GM08714 (cell line): ENCODE results near the gene LFNG.

Source experiments
- H3K4me3 ChIP-seq: fragments of 200-500 bp; sonication (Bioruptor generic); 2 replicates; pipeline ENCODE4 v1.5.1; 2014; ENCODE audit warnings: mild to moderate bottlenecking, low read length, inconsistent platforms
- ZNF274 ChIP-seq: IDR thresholded peaks from 2 replicates; pipeline ENCODE4 v1.6.1; 2012; ENCODE audit warnings: mild to moderate bottlenecking, low read depth, low read length

LFNG gene

DNA sequence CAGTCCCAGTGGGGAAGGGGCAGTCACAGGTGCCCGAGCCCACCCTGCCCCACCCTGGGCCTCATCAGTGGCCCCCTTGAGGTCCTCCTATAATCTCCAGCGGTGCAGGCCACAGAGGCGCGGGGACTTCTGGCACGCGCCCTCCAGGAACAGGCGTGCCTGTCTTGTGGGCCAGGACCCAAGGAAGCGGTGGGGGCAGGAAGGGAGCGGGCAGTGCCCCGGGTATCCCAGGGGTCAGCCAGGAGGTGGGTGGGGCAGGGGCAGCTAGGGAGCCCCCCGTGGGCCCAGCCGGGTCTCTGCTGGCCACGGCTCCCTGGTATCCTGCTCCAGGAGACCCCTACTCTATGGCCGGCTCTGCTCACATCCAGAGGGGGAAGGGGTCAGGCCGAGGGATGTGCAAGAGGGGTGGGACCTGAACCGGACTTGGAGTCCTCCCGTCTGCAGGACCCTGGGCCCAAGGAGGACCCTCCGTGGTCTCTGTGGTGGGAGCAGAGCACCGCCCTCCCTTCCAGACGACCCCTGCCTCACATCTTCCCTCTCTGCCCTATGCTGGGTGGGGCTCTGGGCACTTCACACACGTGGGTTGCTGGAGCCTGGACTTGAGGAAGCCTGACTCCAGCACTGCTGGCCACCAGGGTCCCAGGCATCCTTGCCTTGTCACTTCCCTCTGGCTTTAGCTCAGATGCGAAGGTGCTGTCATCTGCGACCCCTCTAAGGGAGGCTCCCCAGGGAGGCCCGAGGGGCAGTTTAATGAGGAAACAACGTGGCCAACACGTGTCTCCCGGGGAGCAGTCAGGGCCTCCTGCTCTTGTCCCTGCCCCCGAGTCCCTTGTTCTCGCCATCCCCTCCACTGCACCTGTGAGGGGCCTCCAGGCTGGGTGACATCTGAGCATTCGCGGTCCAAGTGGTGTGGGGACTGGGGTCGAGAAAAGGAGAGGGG, 25.1 kb upstream of the LFNG start:
- no peak overlapping the region for H3K4me3 ChIP-seq

DNA sequence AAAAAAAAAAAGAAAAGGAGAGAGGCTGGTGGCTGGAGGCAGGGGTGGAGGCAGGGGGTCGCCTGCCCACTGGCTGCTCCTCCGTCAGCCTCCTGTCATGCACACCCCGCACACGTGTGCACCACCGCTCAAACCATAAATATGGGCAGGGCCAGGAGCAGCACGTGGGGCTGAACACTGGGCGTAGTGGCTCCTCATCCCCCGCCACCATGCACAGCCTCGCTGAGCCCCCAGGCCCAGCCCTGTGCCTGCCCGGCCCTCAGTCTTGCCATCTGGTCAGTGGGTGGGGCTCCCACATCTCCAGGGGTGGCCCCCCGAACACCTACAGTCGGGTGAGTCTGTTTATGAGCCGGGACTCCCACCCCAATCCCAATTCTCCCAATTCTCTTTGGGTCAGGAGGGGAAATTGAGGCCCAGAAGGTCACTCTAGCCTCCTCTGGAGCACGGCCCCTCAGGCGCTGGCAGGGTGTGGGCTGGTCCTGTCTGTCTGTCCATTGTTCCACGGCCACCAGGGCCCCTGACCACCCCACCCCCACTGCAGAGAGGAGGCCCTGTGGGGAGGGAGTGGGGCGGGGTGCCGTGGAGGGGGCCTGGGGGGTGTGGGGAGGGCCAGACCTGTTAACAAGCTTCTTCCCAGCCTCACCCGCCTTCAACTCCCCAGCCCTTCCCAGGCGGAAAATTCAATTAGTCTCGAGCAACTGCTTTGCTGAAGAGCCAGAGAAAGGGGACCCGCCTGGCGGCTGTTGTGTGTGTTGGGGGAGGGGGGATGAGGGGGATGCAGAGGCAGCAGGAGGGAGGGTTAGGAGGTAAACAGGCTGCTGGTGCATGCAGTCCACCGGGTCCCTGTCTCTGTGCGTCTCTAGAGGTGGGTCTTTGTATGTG, 23.9 kb upstream of the LFNG start:
- TF ChIP-seq ZNF274: no peak
- no peak overlapping the region for H3K4me3 ChIP-seq

More for the DNA sequence above, 25.1 kb upstream of the LFNG start:
- TF ChIP-seq ZNF274: no peak

DNA sequence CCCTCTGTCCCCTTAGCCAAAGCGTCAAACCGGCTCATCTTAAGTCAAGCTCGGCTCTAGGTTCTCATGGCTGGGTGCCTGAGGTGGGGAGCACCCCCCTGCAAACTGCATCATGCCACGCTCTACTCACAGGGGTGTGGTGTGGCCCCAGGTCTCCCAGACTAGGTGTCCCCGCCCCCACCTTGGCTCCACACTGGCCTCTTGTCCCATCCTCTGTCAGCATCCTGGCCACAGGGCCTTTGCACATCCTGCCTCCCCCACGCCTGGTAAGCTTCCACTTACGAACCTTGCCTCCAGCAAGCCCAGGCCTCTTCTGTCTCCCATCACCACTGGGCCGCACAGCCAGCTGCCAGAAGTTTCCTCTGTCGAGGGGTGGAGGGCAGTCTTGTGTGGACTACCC, 23.2 kb upstream of the LFNG start:
- no peak overlapping the region for H3K4me3 ChIP-seq
- TF ChIP-seq ZNF274: no peak

DNA sequence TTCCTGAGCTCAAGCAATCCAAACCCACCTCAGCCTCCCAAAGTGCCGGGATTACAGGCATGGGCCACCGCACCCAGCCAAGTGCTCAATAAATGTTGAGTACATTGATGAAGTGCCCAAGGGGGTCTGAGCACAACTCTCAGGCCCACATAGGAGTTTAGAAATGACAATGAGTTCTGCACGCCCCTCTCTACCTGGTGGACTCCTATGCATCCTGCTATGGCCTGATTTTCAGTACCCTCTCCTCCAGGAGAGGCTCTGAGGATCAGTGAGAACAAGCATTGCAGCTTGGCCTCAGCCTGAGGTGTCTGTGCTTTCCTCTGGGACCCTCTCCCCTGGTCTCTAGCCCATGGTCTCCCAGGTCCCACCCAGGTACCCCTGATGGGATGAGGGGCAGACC, 22.5 kb upstream of the LFNG start:
- no peak for TF ChIP-seq ZNF274
- H3K4me3 ChIP-seq: no peak overlapping the region

DNA sequence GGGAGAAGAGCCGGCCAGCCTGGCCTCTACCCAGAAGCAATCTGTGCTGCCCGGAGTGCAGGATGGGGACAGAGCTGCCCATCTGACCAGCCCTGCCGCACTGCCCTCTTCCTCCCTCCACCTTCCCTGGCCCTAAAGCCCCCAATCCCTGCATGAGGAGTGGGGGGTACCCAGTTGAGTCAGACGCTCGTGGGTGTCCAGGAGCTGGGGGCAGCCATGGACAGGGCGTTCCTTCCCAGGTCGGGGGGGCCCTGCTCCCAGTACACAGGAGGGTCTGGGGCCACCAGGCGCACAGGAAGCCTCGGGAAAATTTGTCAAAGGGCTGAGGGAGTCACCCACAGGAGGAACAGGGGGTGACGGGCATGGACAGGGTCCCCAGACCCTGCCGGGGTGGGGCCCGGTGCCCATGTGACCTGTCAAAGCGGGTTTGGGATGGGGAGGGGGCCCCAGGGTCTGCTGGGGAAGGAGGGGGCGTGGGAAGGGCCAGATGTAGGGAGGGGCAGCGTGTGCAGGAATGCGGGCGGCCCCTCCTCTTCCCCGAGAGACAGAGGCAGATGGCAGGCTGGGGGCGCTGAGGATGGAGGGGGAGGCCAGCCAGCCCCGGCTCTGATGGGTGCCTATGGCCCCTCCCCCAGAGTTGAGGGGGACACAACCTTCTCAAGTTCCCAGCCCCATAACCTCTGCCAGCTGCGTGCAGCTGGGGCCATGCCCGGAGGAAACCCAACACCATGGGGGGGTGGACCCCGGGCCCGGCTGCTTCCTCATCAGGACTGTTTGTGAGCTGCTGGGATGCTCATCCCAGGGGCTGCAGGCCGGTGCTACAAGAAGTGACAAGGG, 21.9 kb upstream of the LFNG start:
- no peak for TF ChIP-seq ZNF274
- no peak overlapping the region for H3K4me3 ChIP-seq

DNA sequence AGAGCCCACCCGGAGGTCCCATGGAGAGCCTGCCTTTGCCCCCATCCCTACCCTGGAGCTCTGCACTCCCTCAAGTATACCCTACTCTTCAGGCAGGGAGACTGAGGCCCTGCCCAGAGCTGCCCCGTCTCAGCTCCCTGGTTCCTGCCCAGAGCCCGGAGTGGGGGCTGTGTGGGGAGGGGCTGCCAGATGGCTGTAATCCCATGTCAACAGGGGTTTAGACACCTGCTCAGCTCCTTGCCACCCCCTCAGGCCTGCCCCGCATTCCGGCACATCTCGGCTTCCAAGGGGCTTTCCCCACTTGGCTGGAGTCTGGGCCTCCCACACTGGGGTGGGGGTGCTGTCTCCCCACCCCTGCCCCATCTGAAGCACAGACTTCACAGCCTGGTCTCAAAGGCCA, 20.9 kb upstream of the LFNG start:
- no peak overlapping the region for H3K4me3 ChIP-seq
- no peak for TF ChIP-seq ZNF274

DNA sequence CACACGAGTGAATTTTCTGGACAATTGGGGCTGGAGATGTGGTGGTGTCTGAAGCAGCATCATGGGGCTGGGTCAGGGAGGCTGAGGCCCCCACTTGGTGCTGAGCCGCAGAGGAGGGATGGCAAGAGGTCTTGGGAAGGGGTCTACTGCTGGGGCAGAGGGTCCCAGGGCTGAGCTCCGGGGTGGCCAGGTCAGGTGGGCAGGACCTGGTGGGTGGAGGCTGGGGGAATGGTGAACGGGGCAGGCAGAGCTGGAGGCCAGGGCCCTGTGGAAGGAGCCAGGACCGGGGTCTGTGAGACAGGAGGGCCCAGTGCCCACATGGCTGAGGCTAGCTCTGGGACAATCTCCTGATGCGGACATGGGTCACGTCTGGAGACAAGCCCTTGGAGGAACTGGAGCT, 20.4 kb upstream of the LFNG start:
- H3K4me3 ChIP-seq: no peak overlapping the region
- no peak for TF ChIP-seq ZNF274

- no peak overlapping the region for H3K4me3 ChIP-seq
- TF ChIP-seq ZNF274: no peak
Measured at GRCh38 chr7:2499719-2500430, 19.7 kb upstream of the LFNG start.

- H3K4me3 ChIP-seq: no peak overlapping the region
- no peak for TF ChIP-seq ZNF274
Measured at GRCh38 chr7:2500701-2501100, 18.9 kb upstream of the LFNG start.

DNA sequence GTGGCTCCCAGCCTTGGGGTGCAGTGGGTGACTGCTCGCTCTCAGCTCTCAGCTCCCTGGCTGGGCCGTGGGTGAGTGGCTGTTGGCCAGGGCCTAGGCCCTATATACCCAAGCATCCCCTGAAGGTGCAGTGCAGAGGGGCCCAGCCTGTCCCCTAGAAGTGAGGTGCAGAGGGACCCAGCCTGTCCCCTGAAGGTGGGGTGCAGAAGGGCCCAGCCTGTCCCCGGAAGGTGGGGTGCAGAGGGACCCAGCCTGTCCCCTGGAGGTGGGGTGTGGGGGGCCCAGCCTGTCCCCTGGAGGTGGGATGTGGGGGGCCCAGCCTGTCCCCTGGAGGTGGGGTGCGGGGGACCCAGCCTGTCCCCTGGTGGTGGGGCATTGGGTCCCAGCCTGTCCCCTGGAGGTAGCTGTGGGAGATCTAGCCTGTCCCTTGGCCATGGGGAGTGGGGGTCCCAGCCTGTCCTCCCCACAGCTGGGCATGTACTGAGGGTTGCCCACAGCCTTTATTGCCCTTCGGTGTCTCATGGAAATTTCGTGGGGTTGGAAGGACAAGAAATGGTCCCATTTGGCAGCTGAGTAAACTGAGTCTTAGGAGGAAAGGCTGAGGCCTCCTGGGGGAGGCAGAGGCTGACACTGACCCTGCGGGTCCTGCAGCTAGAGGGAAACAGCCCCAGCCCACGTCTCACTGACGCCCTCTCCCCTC, 17.5 kb upstream of the LFNG start:
- TF ChIP-seq ZNF274: no peak
- no peak overlapping the region for H3K4me3 ChIP-seq

- no peak for TF ChIP-seq ZNF274
- no peak overlapping the region for H3K4me3 ChIP-seq
Measured at GRCh38 chr7:2502647-2502966, 17.0 kb upstream of the LFNG start.

DNA sequence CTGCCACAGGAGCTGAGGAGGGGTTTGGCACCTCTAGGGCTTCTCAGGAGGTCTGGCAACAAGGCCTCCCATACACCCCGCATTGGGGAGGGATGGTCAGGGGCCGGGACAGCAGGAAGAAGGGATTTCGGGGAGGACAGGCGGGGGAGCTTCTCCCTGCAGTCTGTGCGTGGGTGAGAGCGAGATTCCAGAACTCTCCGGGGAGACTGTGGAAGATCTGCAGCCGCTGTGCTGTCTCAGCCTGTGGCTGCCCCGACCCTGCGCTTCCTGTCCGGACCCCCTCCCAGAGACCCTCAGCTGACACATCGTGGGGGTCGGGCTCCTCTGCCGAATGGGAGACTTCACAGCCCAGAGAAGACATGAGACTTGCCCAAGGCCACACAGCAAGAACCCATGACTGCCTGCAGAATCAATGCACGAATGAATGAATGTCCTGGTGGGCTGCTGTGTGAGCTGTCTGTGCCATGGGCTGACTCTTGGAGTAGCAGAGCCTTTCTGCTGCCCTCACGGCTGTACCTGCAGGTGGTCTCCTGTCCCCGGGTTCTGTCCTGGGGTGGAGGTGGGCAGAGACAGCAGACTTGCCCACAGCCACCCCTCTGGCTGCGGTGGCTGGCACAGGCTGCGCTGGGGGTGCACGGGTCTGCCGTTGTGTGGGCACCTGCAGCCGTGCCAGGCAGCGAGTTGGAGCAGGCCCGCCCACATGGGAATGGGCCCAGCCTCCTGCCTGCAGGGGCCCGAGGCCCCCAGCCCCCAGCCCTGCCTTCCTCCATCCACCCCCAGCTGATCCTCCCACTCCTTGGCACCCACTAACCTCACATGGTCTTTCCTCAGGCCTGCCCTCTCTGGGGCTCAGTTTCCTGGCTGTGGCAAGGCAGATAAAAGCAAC, 16.3 kb upstream of the LFNG start:
- H3K4me3 ChIP-seq: no peak overlapping the region
- no peak for TF ChIP-seq ZNF274
